ENCODE results near the gene GRK1. TPM values are rescaled to one million over a fixed set of nuclear protein-coding genes. Genes with fewer than 3 reads are reported as not detected.

The GRK1 gene
- total and polyA plus RNA-seq, 2 of the 8 experiments (the other 6 are each of a cell fraction or from before 2014, with no cell fraction given) = 0.12 TPM; not detected in 1

DNA sequence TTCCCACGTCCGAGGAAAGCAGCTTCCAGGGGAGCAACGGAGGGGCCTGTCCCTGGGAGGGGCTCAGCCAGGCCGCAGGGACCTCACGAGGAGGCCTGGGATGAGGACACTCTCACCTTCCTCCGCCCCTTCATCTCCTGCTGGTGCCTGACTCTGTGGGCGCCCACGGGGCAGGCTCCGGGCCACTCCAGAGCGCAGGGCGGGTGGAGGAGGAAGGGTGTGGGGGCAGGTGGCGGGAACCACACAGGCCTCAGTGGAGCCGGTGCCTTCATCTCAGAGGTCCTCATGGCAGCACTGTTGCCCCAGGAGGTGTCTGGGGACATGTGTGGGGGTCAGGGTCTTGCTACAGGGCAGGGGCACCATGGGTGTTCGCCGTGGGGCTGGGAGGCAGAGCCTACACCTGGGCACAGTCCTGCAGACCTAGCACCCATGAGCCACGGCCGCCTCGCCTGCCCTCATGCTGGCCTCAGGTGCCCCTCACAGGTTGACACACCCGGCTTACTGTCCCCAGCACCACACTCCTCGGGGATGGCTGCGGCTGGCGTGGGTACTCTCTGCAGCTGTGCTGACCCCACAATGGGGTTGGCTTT is 81.9 kb downstream of the GRK1 start (continued):
- TF ChIP-seq, protein P1, sequence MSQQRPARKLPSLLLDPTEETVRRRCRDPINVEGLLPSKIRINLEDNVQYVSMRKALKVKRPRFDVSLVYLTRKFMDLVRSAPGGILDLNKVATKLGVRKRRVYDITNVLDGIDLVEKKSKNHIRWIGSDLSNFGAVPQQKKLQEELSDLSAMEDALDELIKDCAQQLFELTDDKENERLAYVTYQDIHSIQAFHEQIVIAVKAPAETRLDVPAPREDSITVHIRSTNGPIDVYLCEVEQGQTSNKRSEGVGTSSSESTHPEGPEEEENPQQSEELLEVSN (IDR thresholded peaks at IDR 0.05) = no peak
- TF ChIP-seq TBP (IDR thresholded peaks at IDR 0.05; ENCODE audit: low read depth, low read length) (no peak), CHD7 (IDR thresholded peaks at IDR 0.05; ENCODE audit: insufficient replicate concordance, low read length) (no peak), SIRT6 (IDR thresholded peaks at IDR 0.05; ENCODE audit: low read length) (no peak)
